ENCODE measurements around the gene MARCKS.
"Not testable (repeated sequence)": the region's sequence is repeated elsewhere in the genome, so short reads cannot be mapped to it uniquely, and the experiment has no call there.

MARCKS gene

GRCh38 chr6:113909224-113909856, 52.2 kb downstream of the MARCKS start:
- H3K9me3 ChIP-seq (ENCODE audit: control insufficient read depth, insufficient read depth, low read length): no peaks in the 10 kb centered on the region
- H4K20me1 ChIP-seq (ENCODE audit: control insufficient read depth, insufficient read depth, low read depth, low read length): no peaks in the 10 kb centered on the region
- no peaks in the 10 kb centered on the region for H3F3A ChIP-seq (ENCODE audit: control insufficient read depth, insufficient read depth)
- no peaks in the 10 kb centered on the region for H3K4me1 ChIP-seq (ENCODE audit: control insufficient read depth, low read length)
- H3K79me2 ChIP-seq (ENCODE audit: control insufficient read depth, low read length): no peaks in the 10 kb centered on the region
- TF ChIP-seq CTCF (IDR thresholded peaks at IDR 0.05; ENCODE audit: low read depth, low read length, poor library complexity, severe bottlenecking) (peak; percentile 55), EZH2phosphoT487 (IDR thresholded peaks at IDR 0.05; ENCODE audit: borderline replicate concordance, low read length) (no peak)
- H3K4me2 ChIP-seq (ENCODE audit: low read length): no peak overlapping the region
- H3K36me3 ChIP-seq (ENCODE audit: control insufficient read depth, low read length): no peaks in the 10 kb centered on the region
- H3K27me3 ChIP-seq (ENCODE audit: control insufficient read depth, low read length): no peaks in the 10 kb centered on the region
- H3K27ac ChIP-seq (ENCODE audit: low read depth, low read length): no peak overlapping the region
- H3K9me2 ChIP-seq (replicated peaks; ENCODE audit: control insufficient read depth, low read length): no peaks in the 10 kb centered on the region
- no peak overlapping the region for H3K4me3 ChIP-seq (ENCODE audit: low read length)

GRCh38 chr6:113910285-113910684, 53.1 kb downstream of the MARCKS start:
- not testable (repeated sequence) for H3K27ac ChIP-seq (ENCODE audit: low read depth, low read length); H3K4me1 ChIP-seq (ENCODE audit: control insufficient read depth, low read length); H3K79me2 ChIP-seq (ENCODE audit: control insufficient read depth, low read length); H3K27me3 ChIP-seq (ENCODE audit: control insufficient read depth, low read length); H4K20me1 ChIP-seq (ENCODE audit: control insufficient read depth, insufficient read depth, low read depth, low read length); H3K4me3 ChIP-seq (ENCODE audit: low read length); H3K9me3 ChIP-seq (ENCODE audit: control insufficient read depth, insufficient read depth, low read length); H3K9me2 ChIP-seq (replicated peaks; ENCODE audit: control insufficient read depth, low read length); H3K4me2 ChIP-seq (ENCODE audit: low read length); H3F3A ChIP-seq (ENCODE audit: control insufficient read depth, insufficient read depth); H3K36me3 ChIP-seq (ENCODE audit: control insufficient read depth, low read length)

Measured in DOHH2 (cell line).